ENCODE data around the gene CEP112.

CEP112 gene

DNA sequence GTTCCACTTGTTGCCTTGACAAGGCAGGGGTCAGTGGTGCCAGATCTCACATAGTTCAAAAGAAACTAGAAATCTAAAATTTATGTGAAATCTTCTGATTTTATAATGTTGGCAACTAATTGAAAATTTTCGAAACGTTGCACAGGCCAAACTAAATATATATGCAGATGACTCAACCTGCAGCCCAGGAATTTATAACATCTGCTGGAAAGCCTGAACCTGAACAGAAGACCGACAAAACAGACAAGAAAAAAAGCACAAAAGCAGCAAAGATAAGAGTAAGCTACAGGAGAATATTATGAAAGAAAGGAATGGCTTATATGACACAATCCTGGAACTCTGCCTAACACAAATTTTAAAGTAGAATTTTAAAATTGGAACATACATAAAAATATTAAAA lies 207.6 kb downstream of the CEP112 start:
- H3K9ac ChIP-seq (ENCODE audit: low read length): no peak overlapping the region
- peaks cover 11% of the 10 kb centered on the region for H3K9me3 ChIP-seq (ENCODE audit: control insufficient read depth, low read length)
- no peaks in the 10 kb centered on the region for H3K36me3 ChIP-seq (ENCODE audit: control insufficient read depth, insufficient read depth, low read length, severe bottlenecking)
- H3K4me3 ChIP-seq (ENCODE audit: low read length): no peak overlapping the region
- DNase-seq (ENCODE audit: low read depth): peak; percentile 15
- no peaks in the 10 kb centered on the region for H3K27me3 ChIP-seq (replicated peaks; ENCODE audit: control insufficient read depth, insufficient read depth, low read length)
- H3K4me1 ChIP-seq (ENCODE audit: control insufficient read depth, insufficient read depth, low read length): peaks cover 6% of the 10 kb centered on the region

DNA sequence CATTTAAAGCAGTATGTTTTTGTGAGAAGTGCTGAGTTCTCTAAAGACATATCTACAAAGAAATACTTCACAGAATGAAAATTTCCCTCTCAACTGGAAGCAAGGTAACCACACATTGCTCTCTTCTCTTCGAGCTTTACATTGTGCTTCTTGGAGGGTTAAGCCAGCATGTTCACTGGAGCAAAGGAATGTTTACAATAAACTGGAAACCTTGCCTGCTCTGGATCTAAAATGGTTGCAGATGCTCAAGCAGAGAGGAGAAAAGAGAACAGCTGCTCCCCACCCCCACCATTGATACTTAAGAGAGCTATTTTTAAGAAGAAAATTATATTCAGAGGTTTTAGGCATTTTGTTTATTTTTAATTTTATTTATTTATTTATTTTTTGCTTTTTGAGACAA lies 213.1 kb downstream of the CEP112 start:
- no peaks in the 10 kb centered on the region for H3K9me3 ChIP-seq (ENCODE audit: control insufficient read depth, low read length)
- no peak overlapping the region for H3K4me3 ChIP-seq (ENCODE audit: low read length)
- H3K36me3 ChIP-seq (ENCODE audit: control insufficient read depth, insufficient read depth, low read length, severe bottlenecking): no peaks in the 10 kb centered on the region
- H3K9ac ChIP-seq (ENCODE audit: low read length): no peak overlapping the region
- no peaks in the 10 kb centered on the region for H3K4me1 ChIP-seq (ENCODE audit: control insufficient read depth, insufficient read depth, low read length)
- DNase-seq (ENCODE audit: low read depth): peak; percentile 38
- H3K27me3 ChIP-seq (replicated peaks; ENCODE audit: control insufficient read depth, insufficient read depth, low read length): no peaks in the 10 kb centered on the region

DNA sequence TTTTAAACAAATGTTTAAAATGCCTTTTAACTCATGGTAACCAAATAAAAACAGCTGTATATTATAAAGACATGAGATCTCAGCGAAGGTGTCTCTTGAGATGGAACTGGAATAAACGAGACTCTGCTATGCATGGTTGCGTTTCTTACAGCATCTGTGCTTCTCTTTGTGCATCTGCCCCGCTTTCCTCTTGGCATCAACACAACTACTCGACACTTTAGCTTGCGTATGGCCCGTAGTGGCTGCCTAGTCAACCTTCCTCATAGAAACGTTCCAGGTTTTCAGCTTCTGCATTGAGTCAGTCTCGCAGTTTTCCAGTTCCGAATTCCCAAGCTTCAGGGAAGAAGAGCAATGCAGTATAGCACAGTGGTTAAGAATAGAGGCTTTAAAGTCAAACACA lies 214.9 kb downstream of the CEP112 start:
- DNase-seq (ENCODE audit: low read depth): no peak
- Histone ChIP-seq H3K36me3 (ENCODE audit: control insufficient read depth, insufficient read depth, low read length, severe bottlenecking) (no peaks in the 10 kb centered on the region), H3K4me1 (ENCODE audit: control insufficient read depth, insufficient read depth, low read length) (no peaks in the 10 kb centered on the region), H3K9me3 (ENCODE audit: control insufficient read depth, low read length) (no peaks in the 10 kb centered on the region), H3K27me3 (replicated peaks; ENCODE audit: control insufficient read depth, insufficient read depth, low read length) (no peaks in the 10 kb centered on the region), H3K4me3 (ENCODE audit: low read length) (no peak overlapping the region), H3K9ac (ENCODE audit: low read length) (no peak overlapping the region)

DNA sequence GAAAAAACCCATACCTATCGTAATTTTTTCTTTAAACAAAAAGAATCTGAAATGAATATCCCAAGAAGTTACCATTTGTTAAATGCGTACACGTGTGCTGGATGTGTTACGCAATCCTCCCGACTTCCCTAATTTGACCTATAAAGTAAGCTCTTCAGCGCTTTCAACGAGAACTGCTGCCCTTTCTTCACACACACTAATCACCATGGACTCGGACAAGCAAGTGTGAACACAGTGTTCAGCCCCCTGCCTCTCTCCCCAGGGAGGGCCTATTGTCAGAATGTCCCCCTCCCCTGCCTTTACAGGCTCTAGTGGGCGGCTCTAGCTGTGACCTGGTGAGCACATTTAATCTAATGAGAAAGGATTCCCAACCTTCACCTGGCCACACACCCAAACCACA lies 216.1 kb downstream of the CEP112 start:
- no peak overlapping the region for H3K4me3 ChIP-seq (ENCODE audit: low read length)
- no peaks in the 10 kb centered on the region for H3K9me3 ChIP-seq (ENCODE audit: control insufficient read depth, low read length)
- no peaks in the 10 kb centered on the region for H3K36me3 ChIP-seq (ENCODE audit: control insufficient read depth, insufficient read depth, low read length, severe bottlenecking)
- no peak overlapping the region for H3K9ac ChIP-seq (ENCODE audit: low read length)
- no peaks in the 10 kb centered on the region for H3K27me3 ChIP-seq (replicated peaks; ENCODE audit: control insufficient read depth, insufficient read depth, low read length)
- no peak for DNase-seq (ENCODE audit: low read depth)
- H3K4me1 ChIP-seq (ENCODE audit: control insufficient read depth, insufficient read depth, low read length): no peaks in the 10 kb centered on the region

DNA sequence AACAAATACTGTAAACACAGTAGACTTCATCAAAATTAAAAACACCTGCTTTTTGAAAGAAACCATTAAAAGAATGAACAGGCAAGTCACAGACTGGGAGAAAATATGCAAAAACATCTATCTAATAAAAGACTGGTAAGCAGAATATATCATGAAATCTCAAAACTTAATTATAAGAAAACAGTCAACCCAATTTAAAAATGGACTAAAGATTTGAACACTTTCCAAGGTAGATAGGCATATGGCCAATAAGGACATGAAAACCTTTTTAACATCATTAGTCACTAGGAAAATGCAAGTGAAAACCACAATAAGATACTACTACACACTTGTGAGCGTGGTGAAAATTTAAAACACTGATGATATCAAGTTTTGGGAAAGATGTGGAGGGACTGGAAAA lies 218.7 kb downstream of the CEP112 start:
- no peaks in the 10 kb centered on the region for H3K4me1 ChIP-seq (ENCODE audit: control insufficient read depth, insufficient read depth, low read length)
- DNase-seq (ENCODE audit: low read depth): peak; percentile 5
- no peak overlapping the region for H3K4me3 ChIP-seq (ENCODE audit: low read length)
- no peaks in the 10 kb centered on the region for H3K36me3 ChIP-seq (ENCODE audit: control insufficient read depth, insufficient read depth, low read length, severe bottlenecking)
- no peak overlapping the region for H3K9ac ChIP-seq (ENCODE audit: low read length)
- H3K9me3 ChIP-seq (ENCODE audit: control insufficient read depth, low read length): no peaks in the 10 kb centered on the region
- H3K27me3 ChIP-seq (replicated peaks; ENCODE audit: control insufficient read depth, insufficient read depth, low read length): no peaks in the 10 kb centered on the region

DNA sequence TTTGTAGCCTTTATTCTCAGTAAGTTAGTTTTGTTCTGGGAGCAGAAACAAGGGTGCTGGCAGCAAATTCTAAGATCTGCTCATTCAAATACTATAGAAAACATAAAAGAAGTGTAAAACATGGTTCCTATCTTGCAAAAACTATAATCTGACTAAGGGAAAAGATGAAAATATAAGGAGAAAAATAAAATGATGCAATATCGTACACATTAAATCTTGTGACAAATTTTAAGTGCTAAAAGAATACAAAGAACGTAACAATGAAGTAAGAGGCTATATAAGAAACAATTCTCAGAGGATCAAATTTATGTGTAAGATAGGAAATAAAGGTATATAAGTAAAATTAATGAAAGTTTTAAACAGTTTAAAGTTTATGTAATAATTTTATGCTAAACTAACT lies 224.6 kb downstream of the CEP112 start:
- H3K4me3 ChIP-seq (ENCODE audit: low read length): no peak overlapping the region
- H3K9ac ChIP-seq (ENCODE audit: low read length): no peak overlapping the region
- no peaks in the 10 kb centered on the region for H3K4me1 ChIP-seq (ENCODE audit: control insufficient read depth, insufficient read depth, low read length)
- no peaks in the 10 kb centered on the region for H3K36me3 ChIP-seq (ENCODE audit: control insufficient read depth, insufficient read depth, low read length, severe bottlenecking)
- DNase-seq (ENCODE audit: low read depth): no peak
- no peaks in the 10 kb centered on the region for H3K9me3 ChIP-seq (ENCODE audit: control insufficient read depth, low read length)
- H3K27me3 ChIP-seq (replicated peaks; ENCODE audit: control insufficient read depth, insufficient read depth, low read length): no peaks in the 10 kb centered on the region

DNA sequence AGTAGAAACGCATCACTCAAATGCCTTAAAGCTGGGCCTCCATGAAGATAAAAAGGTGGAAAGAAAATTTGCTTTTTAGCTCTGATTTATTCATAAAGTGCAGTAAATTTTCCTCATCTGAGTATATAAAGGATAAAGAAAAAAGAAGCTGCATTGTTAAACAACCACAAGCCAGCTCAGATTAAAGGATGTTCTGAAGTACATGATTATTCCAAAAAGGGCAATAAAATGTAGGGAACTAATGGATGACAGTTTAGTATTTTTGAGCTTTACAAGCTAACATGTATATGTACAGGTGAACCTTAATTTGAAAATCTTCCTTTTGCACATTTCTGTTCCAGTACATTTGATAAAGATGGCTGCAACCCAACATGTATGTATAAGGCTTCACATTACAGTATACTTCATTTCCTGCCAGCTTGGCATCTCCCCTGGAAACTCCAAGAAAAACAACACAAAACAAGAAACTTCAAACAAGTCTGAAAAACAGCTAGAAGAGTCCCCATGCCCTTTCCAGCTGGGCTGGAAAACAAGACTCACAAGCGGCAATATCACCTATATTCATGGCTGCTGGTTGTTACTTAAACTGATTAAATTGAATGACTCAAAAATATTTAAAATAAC lies 225.7 kb downstream of the CEP112 start:
- H3K4me1 ChIP-seq (ENCODE audit: control insufficient read depth, insufficient read depth, low read length): no peaks in the 10 kb centered on the region

DNA sequence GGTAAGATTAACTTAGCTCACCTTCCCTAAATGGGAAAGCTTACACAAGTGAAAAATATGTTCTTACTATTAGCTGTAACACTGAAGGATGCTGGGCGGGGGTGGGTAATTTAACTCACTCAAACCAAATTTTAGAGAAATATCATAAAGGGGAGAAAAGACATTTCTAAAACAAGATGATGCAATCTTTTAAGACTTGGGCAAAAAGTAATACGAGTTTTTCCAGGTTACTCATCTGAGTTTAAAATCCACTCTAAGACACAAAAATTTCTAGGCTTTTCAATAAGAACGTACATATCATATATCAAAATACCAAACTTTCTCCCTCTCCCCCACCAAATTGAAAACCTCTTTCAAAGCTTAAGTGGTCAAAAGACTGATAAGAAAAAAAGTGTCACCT lies 228.8 kb downstream of the CEP112 start:
- DNase-seq (ENCODE audit: low read depth): no peak
- Histone ChIP-seq H3K27me3 (replicated peaks; ENCODE audit: control insufficient read depth, insufficient read depth, low read length) (no peaks in the 10 kb centered on the region), H3K4me3 (ENCODE audit: low read length) (no peak overlapping the region), H3K36me3 (ENCODE audit: control insufficient read depth, insufficient read depth, low read length, severe bottlenecking) (peaks cover under 1% of the 10 kb centered on the region), H3K9ac (ENCODE audit: low read length) (no peak overlapping the region), H3K4me1 (ENCODE audit: control insufficient read depth, insufficient read depth, low read length) (no peaks in the 10 kb centered on the region), H3K9me3 (ENCODE audit: control insufficient read depth, low read length) (peaks cover 11% of the 10 kb centered on the region)

More for the DNA sequence above, 225.7 kb downstream of the CEP112 start:
- peak; percentile 22 for DNase-seq (ENCODE audit: low read depth)
- Histone ChIP-seq H3K36me3 (ENCODE audit: control insufficient read depth, insufficient read depth, low read length, severe bottlenecking) (no peaks in the 10 kb centered on the region), H3K9ac (ENCODE audit: low read length) (no peak overlapping the region), H3K4me3 (ENCODE audit: low read length) (no peak overlapping the region), H3K27me3 (replicated peaks; ENCODE audit: control insufficient read depth, insufficient read depth, low read length) (no peaks in the 10 kb centered on the region), H3K9me3 (ENCODE audit: control insufficient read depth, low read length) (no peaks in the 10 kb centered on the region)

DNA sequence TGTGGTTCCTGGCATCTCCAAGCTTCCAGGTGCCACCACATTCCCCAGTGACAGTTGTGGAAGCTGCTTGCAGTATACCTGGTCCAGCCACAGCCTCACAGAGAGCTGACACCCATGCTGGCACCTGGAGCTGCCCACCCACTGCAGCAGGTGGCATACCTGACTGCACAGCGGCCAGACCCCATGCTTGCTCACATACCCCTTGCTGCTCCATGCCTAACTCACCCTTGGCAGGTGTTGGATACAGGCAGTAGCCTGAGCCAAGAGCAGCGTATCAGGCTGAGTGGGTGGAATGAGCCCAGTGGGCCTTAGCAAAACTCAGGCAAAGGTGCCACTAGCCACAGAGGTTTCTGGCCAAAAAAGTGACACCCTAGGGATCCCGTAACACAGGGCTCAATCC lies 232.3 kb downstream of the CEP112 start:
- Histone ChIP-seq H3K36me3 (ENCODE audit: control insufficient read depth, insufficient read depth, low read length, severe bottlenecking) (peaks cover 3% of the 10 kb centered on the region), H3K27me3 (replicated peaks; ENCODE audit: control insufficient read depth, insufficient read depth, low read length) (no peaks in the 10 kb centered on the region), H3K9ac (ENCODE audit: low read length) (no peak overlapping the region), H3K4me1 (ENCODE audit: control insufficient read depth, insufficient read depth, low read length) (no peaks in the 10 kb centered on the region), H3K9me3 (ENCODE audit: control insufficient read depth, low read length) (peaks cover 22% of the 10 kb centered on the region), H3K4me3 (ENCODE audit: low read length) (no peak overlapping the region)
- DNase-seq (ENCODE audit: low read depth): no peak

DNA sequence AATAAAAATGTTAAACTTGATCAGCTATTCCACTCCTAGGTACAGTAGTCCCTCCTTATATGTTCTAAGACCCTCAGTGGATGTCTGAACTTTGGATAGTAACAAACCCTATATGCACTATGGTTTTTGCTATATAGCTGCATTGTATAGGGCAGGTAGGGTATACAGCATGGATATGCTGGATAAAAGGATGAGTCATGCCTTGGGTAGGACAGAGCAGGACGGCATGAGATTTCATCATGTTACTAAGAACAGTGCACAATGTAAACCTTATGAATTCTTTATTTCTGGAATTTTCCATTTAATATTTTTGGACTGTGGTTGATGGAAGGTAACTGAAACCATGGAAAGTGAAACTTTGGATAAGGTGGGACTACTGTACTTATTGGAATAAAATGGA lies 235.1 kb downstream of the CEP112 start:
- Histone ChIP-seq H3K9me3 (ENCODE audit: control insufficient read depth, low read length) (peaks cover 33% of the 10 kb centered on the region), H3K4me1 (ENCODE audit: control insufficient read depth, insufficient read depth, low read length) (no peaks in the 10 kb centered on the region), H3K9ac (ENCODE audit: low read length) (no peak overlapping the region), H3K36me3 (ENCODE audit: control insufficient read depth, insufficient read depth, low read length, severe bottlenecking) (peaks cover 3% of the 10 kb centered on the region), H3K4me3 (ENCODE audit: low read length) (no peak overlapping the region), H3K27me3 (replicated peaks; ENCODE audit: control insufficient read depth, insufficient read depth, low read length) (no peaks in the 10 kb centered on the region)
- no peak for DNase-seq (ENCODE audit: low read depth)

DNA sequence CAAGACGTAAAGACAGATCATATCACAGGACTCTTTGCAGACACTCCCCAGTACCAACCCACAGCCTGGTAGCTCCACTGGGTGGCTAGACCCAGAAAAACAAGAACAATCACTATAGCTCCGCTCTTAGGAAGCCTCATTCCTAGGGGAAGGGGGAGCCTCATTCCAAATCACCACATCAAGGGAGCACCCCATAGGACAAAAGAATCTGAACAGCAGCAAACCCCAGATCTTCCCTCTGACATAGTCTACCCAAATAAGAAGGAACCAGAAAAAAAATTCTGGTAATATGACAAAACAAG lies 237.8 kb downstream of the CEP112 start:
- Histone ChIP-seq H3K9me3 (ENCODE audit: control insufficient read depth, low read length) (peaks cover 31% of the 10 kb centered on the region), H3K4me1 (ENCODE audit: control insufficient read depth, insufficient read depth, low read length) (no peaks in the 10 kb centered on the region), H3K27me3 (replicated peaks; ENCODE audit: control insufficient read depth, insufficient read depth, low read length) (no peaks in the 10 kb centered on the region), H3K4me3 (ENCODE audit: low read length) (no peak overlapping the region), H3K36me3 (ENCODE audit: control insufficient read depth, insufficient read depth, low read length, severe bottlenecking) (peaks cover 3% of the 10 kb centered on the region), H3K9ac (ENCODE audit: low read length) (no peak overlapping the region)
- no peak for DNase-seq (ENCODE audit: low read depth)

All from adipocyte (in vitro differentiated cells).